Ishikawa (cell line): ENCODE results near the gene TOX2.

Experiments
- CREB1 ChIP-seq: IDR thresholded peaks from 2 replicates; pipeline ENCODE4 v1.6.1; 2012; ENCODE audit warnings: low read depth
- EP300 ChIP-seq: IDR thresholded peaks from 2 replicates; pipeline ENCODE4 v1.6.1; 2012; ENCODE audit warnings: borderline replicate concordance
- MAX ChIP-seq: IDR thresholded peaks from 2 replicates; pipeline ENCODE4 v1.6.1; 2012
- NFIC ChIP-seq: IDR thresholded peaks from 2 replicates; pipeline ENCODE4 v1.6.1; 2012
- REST ChIP-seq: IDR thresholded peaks from 2 replicates; pipeline ENCODE4 v1.6.1; 2012; ENCODE audit warnings: low read depth, mild to moderate bottlenecking
- TAF1 ChIP-seq: IDR thresholded peaks from 2 replicates; pipeline ENCODE4 v1.6.1; 2012; ENCODE audit warnings: low read depth, mild to moderate bottlenecking
- TCF12 ChIP-seq: IDR thresholded peaks from 2 replicates; pipeline ENCODE4 v1.6.1; 2012; ENCODE audit warnings: low read depth
- TEAD4 ChIP-seq: IDR thresholded peaks from 2 replicates; pipeline ENCODE4 v1.6.1; 2012
- USF1 ChIP-seq: IDR thresholded peaks from 2 replicates; pipeline ENCODE4 v1.6.1; 2012
- YY1 ChIP-seq: IDR thresholded peaks from 2 replicates; pipeline ENCODE4 v1.6.1; 2012; ENCODE audit warnings: low read depth
- ZBTB7A ChIP-seq: IDR thresholded peaks from 2 replicates; pipeline ENCODE4 v1.6.1; 2012; ENCODE audit warnings: low read depth

- TF ChIP-seq ZBTB7A (no peak), USF1 (no peak), CREB1 (no peak), YY1 (no peak), TCF12 (no peak), REST (no peak), NFIC (no peak), TEAD4 (no peak), MAX (no peak), EP300 (no peak), TAF1 (no peak)
These were observed 11.8 kb downstream of the TOX2 start for GRCh38 chr20:43926287-43927050.
